Uterus (tissue), 2 donors: ENCODE data around the gene BCLAF1.

Source experiments
- POLR2A ChIP-seq, 2 donors: fragments of 450-650 bp; IDR thresholded peaks; one replicate each; pipeline ENCODE4 v1.6.1; 2016; ENCODE audit warnings: antibody characterized with exemption in 2 of 2, mild to moderate bottlenecking in 1 of 2, moderate library complexity in 1 of 2
- TF ChIP-seq, protein P1 (sequence below), 4 experiments: fragments of 200-600 bp in 2 of 4; fragments of 450-650 bp in 2 of 4; sonication (generic) in 2 of 4; IDR thresholded peaks; one replicate each; pipeline ENCODE4 v1.5.1; 2016 to 2019; ENCODE audit warnings: antibody characterized with exemption in 4 of 4, mild to moderate bottlenecking in 2 of 4, moderate library complexity in 1 of 4

DNA sequence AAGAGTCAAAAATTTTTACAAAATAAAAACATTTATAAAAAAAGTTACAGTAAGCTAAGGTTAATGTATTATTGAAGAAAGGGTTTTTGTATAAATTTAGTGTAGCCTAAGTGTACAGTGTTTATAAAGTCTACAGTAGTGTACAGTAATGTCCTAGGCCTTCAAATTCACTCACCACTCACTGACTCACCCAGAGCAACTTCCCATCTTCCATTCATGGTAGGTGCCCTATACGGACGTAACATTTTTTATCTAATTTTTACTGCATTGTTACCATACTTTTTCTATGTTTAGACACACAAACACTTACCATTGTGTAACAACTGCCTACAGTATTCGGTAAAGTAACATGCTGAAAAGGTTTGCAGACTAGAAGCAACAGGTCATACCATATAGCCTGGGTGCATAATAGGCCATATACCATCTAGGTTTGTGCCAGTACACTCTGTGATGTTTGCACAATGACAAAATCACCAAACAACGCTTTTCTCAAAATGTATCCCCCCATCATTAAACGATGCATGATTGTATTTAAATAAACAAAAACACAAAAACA lies 45.5 kb downstream of the BCLAF1 start:
- TF ChIP-seq POLR2A (IDR thresholded peaks at IDR 0.05): no peak
- TF ChIP-seq, protein P1, sequence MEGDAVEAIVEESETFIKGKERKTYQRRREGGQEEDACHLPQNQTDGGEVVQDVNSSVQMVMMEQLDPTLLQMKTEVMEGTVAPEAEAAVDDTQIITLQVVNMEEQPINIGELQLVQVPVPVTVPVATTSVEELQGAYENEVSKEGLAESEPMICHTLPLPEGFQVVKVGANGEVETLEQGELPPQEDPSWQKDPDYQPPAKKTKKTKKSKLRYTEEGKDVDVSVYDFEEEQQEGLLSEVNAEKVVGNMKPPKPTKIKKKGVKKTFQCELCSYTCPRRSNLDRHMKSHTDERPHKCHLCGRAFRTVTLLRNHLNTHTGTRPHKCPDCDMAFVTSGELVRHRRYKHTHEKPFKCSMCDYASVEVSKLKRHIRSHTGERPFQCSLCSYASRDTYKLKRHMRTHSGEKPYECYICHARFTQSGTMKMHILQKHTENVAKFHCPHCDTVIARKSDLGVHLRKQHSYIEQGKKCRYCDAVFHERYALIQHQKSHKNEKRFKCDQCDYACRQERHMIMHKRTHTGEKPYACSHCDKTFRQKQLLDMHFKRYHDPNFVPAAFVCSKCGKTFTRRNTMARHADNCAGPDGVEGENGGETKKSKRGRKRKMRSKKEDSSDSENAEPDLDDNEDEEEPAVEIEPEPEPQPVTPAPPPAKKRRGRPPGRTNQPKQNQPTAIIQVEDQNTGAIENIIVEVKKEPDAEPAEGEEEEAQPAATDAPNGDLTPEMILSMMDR (IDR thresholded peaks at IDR 0.05): no peak
